ENCODE data around the gene IGSF21. TPM values are rescaled to one million over a fixed set of nuclear protein-coding genes. Genes with fewer than 3 reads are reported as not detected.

Gene IGSF21
- polyA plus RNA-seq, 1 donor (not counting 4 experiments of a cell fraction or from before 2014, with no cell fraction given): not detected

GRCh38 chr1:18085387-18086074 is 22.1 kb upstream of the IGSF21 start:
- Histone ChIP-seq H3K9me3 (ENCODE audit: control insufficient read depth, low read depth, low read length) (no peaks in the 10 kb centered on the region), H3K36me3 (ENCODE audit: control insufficient read depth in 2 of 2, extremely low read depth in 1 of 2, insufficient read depth in 2 of 2, low read length in 2 of 2) (no peaks in the 10 kb centered on the region), H3K9me1 (ENCODE audit: control insufficient read depth, extremely low read depth, insufficient read depth, low read length) (no peaks in the 10 kb centered on the region), H3K4me1 (ENCODE audit: control insufficient read depth, extremely low read depth, insufficient read depth, low read length) (no peaks in the 10 kb centered on the region), H3K27me3 (ENCODE audit: control insufficient read depth, extremely low read depth, insufficient read depth, low read length) (no peaks in the 10 kb centered on the region), H3K9ac (ENCODE audit: control insufficient read depth, extremely low read depth, insufficient read depth, low read length) (no peak overlapping the region), H2AFZ (ENCODE audit: control insufficient read depth, low read length) (no peak overlapping the region), H3K27ac (ENCODE audit: control insufficient read depth, insufficient read depth, low read length) (no peak overlapping the region), H3K4me2 (ENCODE audit: control insufficient read depth, extremely low read depth, insufficient read depth, low read depth, low read length) (no peak overlapping the region), H3K79me2 (ENCODE audit: control insufficient read depth, insufficient read depth, low read length) (no peaks in the 10 kb centered on the region), H4K20me1 (ENCODE audit: control insufficient read depth, extremely low read depth, insufficient read depth, low read length) (no peaks in the 10 kb centered on the region), H3K4me3 (ENCODE audit: control insufficient read depth in 2 of 3, extremely low read depth in 1 of 3, insufficient read depth in 2 of 3, low read depth in 1 of 3, low read length in 3 of 3) (no peak overlapping the region)
- FAIRE-seq (no peak), DNase-seq (ENCODE audit: low read depth, low spot score) (no peak)
- dilution Hi-C loops (cut with MboI; ENCODE audit: extremely low pct_ligation_motif_present, low sequenced_read_pairs): no loop called here
- no peak for TF ChIP-seq EZH2 (IDR thresholded peaks at IDR 0.05; ENCODE audit: low read length)
- TF ChIP-seq CTCF (optimal IDR thresholded peaks at IDR 0.05 in 1 of 3, IDR thresholded peaks at IDR 0.05 in 1 of 3, conservative IDR thresholded peaks at IDR 0.05 in 1 of 3; ENCODE audit: extremely low read depth in 1 of 3, insufficient read depth in 2 of 3, low read length in 3 of 3): no peak

- H3K9me1 ChIP-seq (ENCODE audit: control insufficient read depth, extremely low read depth, insufficient read depth, low read length): no peaks in the 10 kb centered on the region
- dilution Hi-C loops (cut with MboI; ENCODE audit: extremely low pct_ligation_motif_present, low sequenced_read_pairs): no loop called here
- no peak overlapping the region for H3K4me2 ChIP-seq (ENCODE audit: control insufficient read depth, extremely low read depth, insufficient read depth, low read depth, low read length)
- no peaks in the 10 kb centered on the region for H3K27me3 ChIP-seq (ENCODE audit: control insufficient read depth, extremely low read depth, insufficient read depth, low read length)
- no peaks in the 10 kb centered on the region for H3K79me2 ChIP-seq (ENCODE audit: control insufficient read depth, insufficient read depth, low read length)
- no peak overlapping the region for H3K9ac ChIP-seq (ENCODE audit: control insufficient read depth, extremely low read depth, insufficient read depth, low read length)
- DNase-seq (ENCODE audit: low read depth, low spot score) (no peak), FAIRE-seq (no peak)
- no peak overlapping the region for H3K4me3 ChIP-seq (ENCODE audit: control insufficient read depth in 2 of 3, extremely low read depth in 1 of 3, insufficient read depth in 2 of 3, low read depth in 1 of 3, low read length in 3 of 3)
- no peak overlapping the region for H3K27ac ChIP-seq (ENCODE audit: control insufficient read depth, insufficient read depth, low read length)
- no peaks in the 10 kb centered on the region for H3K4me1 ChIP-seq (ENCODE audit: control insufficient read depth, extremely low read depth, insufficient read depth, low read length)
- H2AFZ ChIP-seq (ENCODE audit: control insufficient read depth, low read length): no peak overlapping the region
- H3K9me3 ChIP-seq (ENCODE audit: control insufficient read depth, low read depth, low read length): no peaks in the 10 kb centered on the region
- TF ChIP-seq EZH2 (IDR thresholded peaks at IDR 0.05; ENCODE audit: low read length): no peak
- no peak for TF ChIP-seq CTCF (optimal IDR thresholded peaks at IDR 0.05 in 1 of 3, IDR thresholded peaks at IDR 0.05 in 1 of 3, conservative IDR thresholded peaks at IDR 0.05 in 1 of 3; ENCODE audit: extremely low read depth in 1 of 3, insufficient read depth in 2 of 3, low read length in 3 of 3)
- no peaks in the 10 kb centered on the region for H4K20me1 ChIP-seq (ENCODE audit: control insufficient read depth, extremely low read depth, insufficient read depth, low read length)
- H3K36me3 ChIP-seq (ENCODE audit: control insufficient read depth in 2 of 2, extremely low read depth in 1 of 2, insufficient read depth in 2 of 2, low read length in 2 of 2): no peaks in the 10 kb centered on the region
Observed at GRCh38 chr1:18088077-18088594, 19.5 kb upstream of the IGSF21 start.

Measured in keratinocyte (primary cell).